HUDEP-2 (cell line): ENCODE measurements around the gene EBF3.

Experiments
- DNase-seq, 76 experiments: peaks; one replicate each; lab custom pipeline; 2025; ENCODE audit not compliant: unreplicated experiment in 76 of 76; lab: John Stamatoyannopoulos, UW

Gene EBF3

GRCh38 chr10:129857242-129857960, 106.7 kb downstream of the EBF3 start:
- DNase-seq, result no peak

GRCh38 chr10:129855836-129856563, 108.1 kb downstream of the EBF3 start:
- DNase-seq, result no peak

DNA sequence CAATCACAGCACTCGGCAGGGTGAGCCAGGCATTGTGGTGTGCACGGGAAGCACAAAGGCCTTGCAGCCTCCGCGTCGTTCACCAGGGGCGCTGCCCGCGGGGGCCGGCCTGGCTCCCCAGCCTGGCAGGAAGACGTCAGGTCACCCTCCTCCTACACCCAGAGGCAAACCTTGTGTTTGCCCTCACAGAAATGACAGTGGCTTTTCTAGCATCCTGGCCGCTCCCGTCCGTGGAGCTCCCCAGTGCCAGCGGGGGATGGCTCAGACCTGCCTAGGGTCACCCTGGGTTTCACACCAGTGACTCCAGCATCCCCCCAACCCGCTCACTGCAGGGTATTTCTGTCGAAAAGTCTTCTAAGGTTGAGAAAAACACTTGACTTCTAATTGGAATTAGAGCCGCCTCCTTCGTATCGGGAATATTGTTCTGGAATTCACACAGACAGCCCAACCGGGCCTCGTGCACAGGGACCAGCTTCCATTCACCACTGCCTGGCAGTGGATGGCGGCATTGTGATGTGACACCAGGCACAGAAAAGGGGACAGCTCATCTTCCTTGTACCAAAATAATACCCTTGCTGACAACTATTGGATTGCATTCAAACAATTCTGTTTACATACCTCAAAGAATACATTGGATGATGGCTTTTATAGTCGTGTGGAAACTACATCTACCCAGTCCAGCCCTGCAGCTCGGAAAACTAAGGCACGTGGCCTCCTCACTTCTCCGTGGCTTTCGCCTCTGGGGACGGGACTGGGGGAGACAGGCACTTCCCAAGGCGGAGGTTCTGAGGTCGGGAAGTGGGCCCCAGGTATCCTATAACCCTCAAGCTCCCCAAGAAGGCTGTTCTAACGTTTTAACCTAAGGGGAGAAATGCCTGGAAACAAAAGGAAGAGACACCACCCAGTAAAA, 109.0 kb downstream of the EBF3 start:
- no peak for DNase-seq

DNA sequence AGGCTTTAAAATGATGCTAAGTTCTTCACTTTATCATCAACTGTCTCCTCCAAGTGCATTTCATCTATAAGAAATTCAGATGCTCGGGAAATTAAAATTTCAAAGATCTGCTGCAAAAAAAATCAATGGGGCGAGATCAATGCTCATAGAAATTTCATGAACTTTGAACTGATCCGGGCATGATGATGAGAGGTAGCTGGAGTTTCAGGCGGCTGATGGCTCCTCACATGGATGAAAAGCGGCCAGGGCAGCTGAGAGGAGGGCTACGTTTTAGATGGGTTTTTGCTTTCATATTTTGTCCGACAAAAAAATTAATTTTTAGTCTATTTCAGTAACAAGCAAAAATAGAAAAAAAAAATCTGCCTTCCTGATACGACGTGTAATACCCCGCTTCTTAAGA, 109.9 kb downstream of the EBF3 start:
- DNase-seq, result no peak

- DNase-seq, result no peak
Observed at GRCh38 chr10:129853562-129853903, 110.5 kb downstream of the EBF3 start.

- DNase-seq, result no peak
Observed at GRCh38 chr10:129852829-129853561, 111.1 kb downstream of the EBF3 start.

GRCh38 chr10:129851941-129852640, 112.0 kb downstream of the EBF3 start:
- no peak for DNase-seq

DNA sequence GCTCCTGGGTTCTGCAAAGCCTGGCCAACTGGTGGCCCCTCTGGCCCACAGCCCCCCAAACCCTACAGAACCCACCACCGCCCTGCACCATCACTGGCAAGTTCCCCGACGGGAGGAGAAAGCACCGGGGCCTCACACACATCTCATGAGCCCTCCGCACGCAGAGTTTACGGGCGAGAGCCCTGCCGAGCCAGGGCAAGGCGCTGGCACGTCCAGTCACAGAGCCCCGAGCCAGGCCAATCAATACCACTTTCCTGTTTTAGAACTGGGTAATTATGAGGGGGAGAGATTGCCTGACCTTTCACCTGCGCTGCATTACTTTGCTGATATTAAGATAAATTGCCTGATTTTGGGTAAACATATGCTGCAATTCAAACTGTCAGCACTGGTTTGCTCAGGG, 113.3 kb downstream of the EBF3 start:
- no peak for DNase-seq

DNA sequence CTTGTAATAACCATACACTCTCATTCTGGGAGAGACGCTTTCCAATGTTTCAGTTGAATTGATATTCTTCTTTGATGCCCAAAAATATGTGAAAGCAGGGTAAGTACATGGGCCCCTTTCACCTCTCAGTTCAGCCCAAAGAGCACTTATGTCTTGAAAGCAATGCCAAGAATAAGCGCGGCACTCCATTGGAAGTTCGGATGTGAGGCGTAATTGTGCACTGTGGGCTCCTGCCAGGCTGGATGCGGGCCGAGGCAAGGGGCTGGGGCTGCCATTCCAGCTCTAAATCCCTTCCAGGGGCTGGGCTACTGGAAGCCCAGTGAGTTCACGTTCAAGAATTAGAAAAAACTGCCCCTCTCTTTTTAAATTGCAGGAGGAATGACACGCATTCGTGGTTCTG, 113.8 kb downstream of the EBF3 start:
- DNase-seq, result no peak

- no peak for DNase-seq
Observed at GRCh38 chr10:129849853-129850252, 114.2 kb downstream of the EBF3 start.

DNA sequence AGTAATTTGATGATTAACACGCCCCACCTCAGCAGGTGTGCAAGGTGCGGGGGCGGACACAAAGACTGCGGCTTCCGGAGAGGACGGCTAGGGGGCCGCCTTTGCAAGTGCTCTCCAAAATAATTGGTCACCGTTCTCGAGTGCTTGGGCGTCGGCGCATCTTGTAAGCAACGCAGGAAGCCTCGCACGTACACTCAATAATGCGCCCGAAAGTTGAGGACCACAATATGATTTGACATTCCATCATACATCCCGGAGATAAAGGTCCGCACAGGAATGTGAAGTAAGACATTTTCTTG, 114.7 kb downstream of the EBF3 start:
- DNase-seq, result no peak

DNA sequence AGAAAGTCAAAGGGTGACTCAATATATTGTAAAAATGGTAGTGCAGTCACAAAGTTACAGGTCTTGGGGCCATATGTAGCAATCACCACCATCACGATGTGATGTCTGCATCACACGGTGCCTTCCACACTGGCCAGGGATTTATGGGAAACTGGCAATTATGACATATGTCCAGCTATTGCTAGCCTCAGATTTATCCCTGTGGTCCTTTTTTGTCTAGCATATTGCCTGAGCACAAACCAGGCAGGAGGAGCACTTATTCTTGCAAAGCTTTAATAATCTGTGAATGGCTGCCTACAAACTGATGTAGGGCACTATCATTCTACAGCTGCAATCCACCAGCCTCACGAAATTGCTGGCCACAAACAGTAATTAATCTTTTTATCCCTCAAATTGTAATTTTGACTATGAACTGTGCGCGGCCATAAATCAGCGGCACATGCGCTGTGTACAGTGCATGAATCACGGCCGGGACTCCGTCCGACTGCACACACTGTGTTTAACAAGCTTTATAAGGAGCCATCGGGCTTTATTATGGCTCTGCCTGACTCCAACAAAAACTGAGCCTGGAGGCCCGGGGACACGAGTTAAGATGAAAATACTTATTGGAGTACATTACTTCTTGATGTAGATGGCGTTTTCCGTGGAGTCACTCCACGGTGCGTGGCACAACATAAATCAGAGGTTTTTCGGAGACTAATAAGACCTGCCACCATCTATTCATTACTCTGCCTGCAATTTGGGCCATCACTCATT, 115.2 kb downstream of the EBF3 start:
- no peak for DNase-seq

GRCh38 chr10:129847741-129848483, 116.2 kb downstream of the EBF3 start:
- no peak for DNase-seq

DNA sequence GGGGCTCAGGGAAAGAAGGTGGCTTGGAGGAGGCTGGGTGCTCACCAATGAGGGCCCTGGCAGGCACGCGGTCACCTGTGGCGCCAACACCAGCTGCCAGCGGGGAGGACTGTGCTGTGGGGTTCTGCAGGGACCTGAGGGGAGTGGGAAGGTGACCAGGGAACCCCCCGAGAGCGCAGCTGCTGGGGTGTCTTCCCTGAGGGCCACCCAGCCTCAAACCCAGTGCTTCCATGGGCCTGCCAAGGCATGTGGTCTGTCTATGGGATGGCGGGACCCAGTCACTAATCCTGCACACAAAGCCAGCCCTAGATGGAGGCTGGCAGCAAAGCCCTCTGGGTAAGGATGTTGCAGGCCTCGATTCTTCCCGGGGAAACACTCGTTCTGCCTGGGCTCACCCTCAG, 117.1 kb downstream of the EBF3 start:
- no peak for DNase-seq

GRCh38 chr10:129845111-129845753, 118.8 kb downstream of the EBF3 start:
- DNase-seq, result no peak

DNA sequence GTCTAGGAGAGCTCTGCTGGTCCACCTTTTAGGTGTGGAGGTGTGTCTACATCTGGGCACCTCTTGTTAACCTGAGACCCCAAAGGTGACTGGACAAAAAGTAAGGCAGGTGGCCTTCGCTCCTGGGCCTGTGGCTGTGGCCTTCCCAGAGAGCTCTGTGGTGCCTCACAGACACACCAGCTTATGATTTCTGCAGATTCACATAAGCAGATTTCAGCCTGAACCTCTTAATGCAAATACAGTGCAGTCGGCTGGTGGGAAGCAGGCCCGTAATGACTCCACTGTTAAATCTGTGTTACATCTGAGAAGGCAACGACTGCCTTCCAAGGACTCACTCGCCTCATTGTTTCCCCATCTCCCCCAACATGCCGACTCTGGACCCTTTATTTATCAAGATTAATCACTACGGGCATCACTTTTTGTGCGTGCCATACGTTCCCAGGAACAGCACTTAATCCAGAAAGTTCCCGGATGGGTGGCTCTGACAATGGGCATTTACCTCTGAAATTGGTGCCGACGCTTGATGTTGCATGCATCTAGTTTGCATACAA, 119.8 kb downstream of the EBF3 start:
- DNase-seq, result no peak

- DNase-seq, result no peak
Observed at GRCh38 chr10:129843702-129844101, 120.4 kb downstream of the EBF3 start.

GRCh38 chr10:129843131-129843541, 120.9 kb downstream of the EBF3 start:
- no peak for DNase-seq
